SHP77 (cell line): ENCODE data around the gene HM13.
"Not testable (repeated sequence)": the region's sequence is repeated elsewhere in the genome, so short reads cannot be mapped to it uniquely, and the experiment has no call there.

ENCODE experiments used
- DNase-seq, 2 experiments: peaks; one replicate each; lab custom pipeline; 2025; lab: John Stamatoyannopoulos, UW

The HM13 gene

GRCh38 chr20:31590717-31591225, 76.5 kb downstream of the HM13 start:
- DNase-seq, result no peak

GRCh38 chr20:31593221-31594001, 79.2 kb downstream of the HM13 start:
- peak in 1 of 2 experiments; percentile 44 for DNase-seq

- no peak for DNase-seq
These were observed 79.8 kb downstream of the HM13 start for GRCh38 chr20:31594002-31594557.

GRCh38 chr20:31594558-31595379, 80.5 kb downstream of the HM13 start:
- peak in 1 of 2 experiments; percentile 21 for DNase-seq

GRCh38 chr20:31595380-31595653, 81.1 kb downstream of the HM13 start:
- DNase-seq, result no peak

- peak; percentile 57 to 76 for DNase-seq
These were observed 81.6 kb downstream of the HM13 start for GRCh38 chr20:31595654-31596411.

- DNase-seq, result not testable (repeated sequence)
These were observed 82.1 kb downstream of the HM13 start for GRCh38 chr20:31596412-31596715.

- DNase-seq, result peak; percentile 13 to 35
These were observed 82.7 kb downstream of the HM13 start for GRCh38 chr20:31596831-31597480.

GRCh38 chr20:31597481-31597855, 83.2 kb downstream of the HM13 start:
- no peak for DNase-seq

- DNase-seq, result no peak
These were observed 88.2 kb downstream of the HM13 start for GRCh38 chr20:31602431-31602778.

- DNase-seq, result peak in 1 of 2 experiments; percentile 20
These were observed 88.7 kb downstream of the HM13 start for GRCh38 chr20:31602779-31603441.

GRCh38 chr20:31603822-31604566, 89.8 kb downstream of the HM13 start:
- peak; percentile 97 to 99 for DNase-seq

- DNase-seq, result no peak
These were observed 90.4 kb downstream of the HM13 start for GRCh38 chr20:31604567-31605030.

- DNase-seq, result peak; percentile 95
These were observed 91.0 kb downstream of the HM13 start, which contains the start of gene ID1 for GRCh38 chr20:31605031-31605901. Gene ID1 (plus strand): TSS chr20:31605289. CDS start chr20:31605388, 99 bp downstream.

- no peak for DNase-seq
These were observed 91.9 kb downstream of the HM13 start for GRCh38 chr20:31605902-31606803.

GRCh38 chr20:31606804-31607639, 92.8 kb downstream of the HM13 start:
- DNase-seq, result peak; percentile 59 to 72

- DNase-seq, result peak in 1 of 2 experiments; percentile 61
These were observed 93.5 kb downstream of the HM13 start for GRCh38 chr20:31607640-31608250.
